Calu3 (cell line): ENCODE data around the gene GJC1. TPM values are rescaled to one million over a fixed set of nuclear protein-coding genes. Genes with fewer than 3 reads are reported as not detected.

ENCODE experiments used
- BruUV-seq: library from RNA; stranded (reverse); fragments of 400-500 nt; replicated peaks from 2 replicates; lab custom pipeline; 2021; lab: Mats Ljungman, UMichigan
- CTCF ChIA-PET: fragments of 300-600 bp; sonication (Branson Sonifier 250); formaldehyde crosslinking; loops from one replicate; lab custom pipeline; 2022; ENCODE audit warnings: antibody characterized with exemption; lab: Charles Lee
- DNase-seq: peaks from one replicate; pipeline ENCODE4 v3.0.0; 2022
- H3K27ac Mint-ChIP-seq: one replicate; pipeline ENCODE4 v1.8.0; 2022; ENCODE audit warnings: mixed read lengths; ENCODE audit not compliant: unreplicated experiment
- H3K27me3 Mint-ChIP-seq: one replicate; pipeline ENCODE4 v1.8.0; 2022; ENCODE audit warnings: mixed read lengths; ENCODE audit not compliant: unreplicated experiment
- H3K36me3 Mint-ChIP-seq: one replicate; pipeline ENCODE4 v1.8.0; 2022; ENCODE audit warnings: mild to moderate bottlenecking, moderate library complexity, mixed read lengths; ENCODE audit not compliant: insufficient read depth, unreplicated experiment
- H3K4me1 Mint-ChIP-seq: one replicate; pipeline ENCODE4 v1.8.0; 2022; ENCODE audit warnings: mild to moderate bottlenecking, low read depth, mixed read lengths; ENCODE audit not compliant: unreplicated experiment
- H3K4me3 Mint-ChIP-seq: one replicate; pipeline ENCODE4 v1.8.0; 2022; ENCODE audit warnings: mild to moderate bottlenecking, low read depth, moderate library complexity, mixed read lengths; ENCODE audit not compliant: unreplicated experiment
- H3K9me3 Mint-ChIP-seq: one replicate; pipeline ENCODE4 v1.8.0; 2022; ENCODE audit warnings: low read depth, mixed read lengths; ENCODE audit not compliant: unreplicated experiment
- CTCF ChIP-seq: fragments of 200-600 bp; IDR thresholded peaks from one replicate; pipeline ENCODE4 v1.8.0; 2022; ENCODE audit warnings: antibody characterized with exemption; ENCODE audit not compliant: unreplicated experiment
- intact Hi-C: fragments of 100-400 bp; cut with micrococcal nuclease; formaldehyde crosslinking; loops from one replicate; pipeline ENCODE4 v1.10.0; 2022; ENCODE audit not compliant: unreplicated experiment
- total RNA-seq: library from RNA; stranded (reverse); gene quantifications from 2 replicates; pipeline ENCODE4 v1.2.3, GENCODE V29; 2022

GJC1 gene
- total RNA-seq, 1 experiment from 2014 or later, result 114 TPM

- H3K4me3 Mint-ChIP-seq, result no peak overlapping the region
- no peak for TF ChIP-seq CTCF
- no peaks in the 10 kb centered on the region for H3K27me3 Mint-ChIP-seq
- no TSS peak for BruUV-seq
- intact Hi-C loops, result no loop called here
- no peak overlapping the region for H3K27ac Mint-ChIP-seq
- DNase-seq, result no peak
- peaks cover 73% of the 10 kb centered on the region for H3K36me3 Mint-ChIP-seq
- H3K4me1 Mint-ChIP-seq, result no peaks in the 10 kb centered on the region
- CTCF ChIA-PET, result no interaction called here
- H3K9me3 Mint-ChIP-seq, result no peaks in the 10 kb centered on the region
These were observed 20.5 kb upstream of the GJC1 start for GRCh38 chr17:44850612-44851011.

GRCh38 chr17:44850025-44850424, 19.9 kb upstream of the GJC1 start:
- no peaks in the 10 kb centered on the region for H3K9me3 Mint-ChIP-seq
- no peak for DNase-seq
- CTCF ChIA-PET, result no interaction called here
- no peak for TF ChIP-seq CTCF
- intact Hi-C loops, result no loop called here
- no TSS peak for BruUV-seq
- peak overlapping the region; percentile 9 for H3K27ac Mint-ChIP-seq
- no peaks in the 10 kb centered on the region for H3K4me1 Mint-ChIP-seq
- no peak overlapping the region for H3K4me3 Mint-ChIP-seq
- H3K27me3 Mint-ChIP-seq, result no peaks in the 10 kb centered on the region
- H3K36me3 Mint-ChIP-seq, result peaks cover 67% of the 10 kb centered on the region

DNA sequence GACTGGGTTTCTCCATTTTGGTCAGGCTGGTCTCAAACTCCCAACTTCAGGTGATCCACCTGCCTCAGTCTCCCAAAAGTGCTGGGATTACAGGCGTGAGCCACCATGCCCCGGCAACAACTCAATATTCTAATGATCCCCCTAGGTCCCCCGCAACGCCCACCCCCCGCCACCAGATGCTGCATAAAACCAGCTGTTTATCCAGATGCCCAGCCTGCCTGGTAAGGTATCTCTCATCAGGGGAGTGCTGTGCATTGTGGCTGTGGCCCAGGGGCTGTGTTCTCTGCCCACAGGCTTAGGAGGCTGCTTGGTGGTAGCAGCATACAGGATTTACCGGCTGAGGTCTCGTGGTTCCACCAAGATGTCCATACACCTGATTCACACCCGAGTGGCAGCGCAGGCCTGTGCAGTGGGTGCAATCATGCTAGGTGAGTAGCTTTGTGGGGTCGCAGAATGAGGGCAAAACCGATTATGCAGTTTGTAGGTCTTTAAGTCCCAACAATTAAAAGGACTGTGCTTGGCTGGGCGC, 18.9 kb upstream of the GJC1 start:
- no peaks in the 10 kb centered on the region for H3K4me1 Mint-ChIP-seq
- no peaks in the 10 kb centered on the region for H3K27me3 Mint-ChIP-seq
- BruUV-seq, result no TSS peak
- TF ChIP-seq CTCF, result no peak
- intact Hi-C loops, result no loop called here
- no peaks in the 10 kb centered on the region for H3K9me3 Mint-ChIP-seq
- no peak for DNase-seq
- no peak overlapping the region for H3K4me3 Mint-ChIP-seq
- CTCF ChIA-PET, result interaction anchor here (0.5 to 0.7 kb wide), 2 partner anchors 68 to 545 kb away, joined by 3 read pairs; no protein-coding TSS in a partner anchor
- H3K27ac Mint-ChIP-seq, result no peak overlapping the region
- peaks cover 60% of the 10 kb centered on the region for H3K36me3 Mint-ChIP-seq

- peaks cover 56% of the 10 kb centered on the region for H3K36me3 Mint-ChIP-seq
- TF ChIP-seq CTCF, result no peak
- intact Hi-C loops, result no loop called here
- CTCF ChIA-PET, result interaction anchor here (0.6 to 1.0 kb wide), 3 partner anchors 28 to 545 kb away, joined by 3 to 5 read pairs (median 3); no protein-coding TSS in a partner anchor
- no peaks in the 10 kb centered on the region for H3K4me1 Mint-ChIP-seq
- DNase-seq, result no peak
- no peaks in the 10 kb centered on the region for H3K27me3 Mint-ChIP-seq
- BruUV-seq, result no TSS peak
- H3K9me3 Mint-ChIP-seq, result no peaks in the 10 kb centered on the region
- H3K27ac Mint-ChIP-seq, result no peak overlapping the region
- H3K4me3 Mint-ChIP-seq, result no peak overlapping the region
These were observed 18.2 kb upstream of the GJC1 start for GRCh38 chr17:44848257-44848795.
